HUES64 (cell line): ENCODE measurements around the gene INHA.

ENCODE experiments used
- H3K27ac ChIP-seq: 2 replicates; pipeline ENCODE4 v1.7.0; 2013; ENCODE audit warnings: low read depth, low read length, inconsistent platforms
- H3K27me3 ChIP-seq: 2 replicates; pipeline ENCODE4 v1.6.1; 2013; ENCODE audit warnings: mild to moderate bottlenecking, low read length; ENCODE audit not compliant: insufficient read depth
- H3K36me3 ChIP-seq: 2 replicates; pipeline ENCODE4 v1.6.1; 2013; ENCODE audit warnings: mild to moderate bottlenecking, low read length; ENCODE audit not compliant: insufficient read depth
- H3K4me1 ChIP-seq: 2 replicates; pipeline ENCODE4 v1.6.1; 2013; ENCODE audit warnings: mild to moderate bottlenecking, low read length, moderate library complexity; ENCODE audit not compliant: insufficient read depth
- H3K4me3 ChIP-seq: 2 replicates; pipeline ENCODE4 v1.5.1; 2013; ENCODE audit warnings: mild to moderate bottlenecking, low read length, moderate library complexity
- H3K9ac ChIP-seq: 2 replicates; pipeline ENCODE4 v1.6.1; 2013; ENCODE audit warnings: mild to moderate bottlenecking, low read depth, low read length
- H3K9me3 ChIP-seq: 2 replicates; pipeline ENCODE4 v1.6.1; 2013; ENCODE audit warnings: low read depth, low read length; ENCODE audit not compliant: insufficient read depth
- WGBS: fragments of 150-250, 120-280 bp; methylation state at CpG from one replicate; pipeline ENCODE4 v1.1.7; 2013; ENCODE audit warnings: missing lambda C conversion rate; 5-methylcytosine and 5-hydroxymethylcytosine counted together

Gene INHA

GRCh38 chr2:219552382-219553167 is 19.5 kb upstream of the INHA start:
- peaks cover 4% of the 10 kb centered on the region; the same call in 1 of the 2 replicates for H3K36me3 ChIP-seq
- H3K9me3 ChIP-seq = no peaks in the 10 kb centered on the region
- peaks cover 3% of the 10 kb centered on the region; the same call in 1 of the 2 replicates for H3K4me1 ChIP-seq
- WGBS = 1% methylated on average over 99 of the region's 99 CpGs
- peaks cover 33% of the 10 kb centered on the region for H3K27me3 ChIP-seq
- H3K4me3 ChIP-seq = peak overlapping the region; percentile 79
- H3K9ac ChIP-seq = peak overlapping the region; percentile 35; the same call in 1 of the 2 replicates
- H3K27ac ChIP-seq = peak overlapping the region; percentile 61; the same call in 1 of the 2 replicates

- Histone ChIP-seq H3K4me1 (peaks cover 3% of the 10 kb centered on the region; the same call in 1 of the 2 replicates), H3K36me3 (peaks cover 4% of the 10 kb centered on the region; the same call in 1 of the 2 replicates), H3K27ac (no peak overlapping the region), H3K9ac (no peak overlapping the region), H3K27me3 (peaks cover 33% of the 10 kb centered on the region), H3K9me3 (no peaks in the 10 kb centered on the region), H3K4me3 (peak overlapping the region; percentile 79)
- WGBS = 47% methylated on average over 7 of the region's 7 CpGs
These were observed 19.0 kb upstream of the INHA start for GRCh38 chr2:219553168-219553417.

- Histone ChIP-seq H3K4me1 (peaks cover 3% of the 10 kb centered on the region; the same call in 1 of the 2 replicates), H3K9ac (no peak overlapping the region), H3K27me3 (peaks cover 33% of the 10 kb centered on the region), H3K9me3 (no peaks in the 10 kb centered on the region), H3K4me3 (peak overlapping the region; percentile 79; the same call in 1 of the 2 replicates), H3K27ac (no peak overlapping the region), H3K36me3 (peaks cover 4% of the 10 kb centered on the region; the same call in 1 of the 2 replicates)
- 85% methylated on average over 12 of the region's 12 CpGs for WGBS
These were observed 18.6 kb upstream of the INHA start for GRCh38 chr2:219553463-219553963.

- Histone ChIP-seq H3K36me3 (peaks cover 4% of the 10 kb centered on the region; the same call in 1 of the 2 replicates), H3K9ac (no peak overlapping the region), H3K27me3 (peaks cover 33% of the 10 kb centered on the region), H3K4me1 (peaks cover 3% of the 10 kb centered on the region; the same call in 1 of the 2 replicates), H3K27ac (no peak overlapping the region), H3K9me3 (no peaks in the 10 kb centered on the region), H3K4me3 (no peak overlapping the region)
- 94% methylated on average over 15 of the region's 15 CpGs for whole genome bisulfite sequencing
These were observed 17.8 kb upstream of the INHA start for GRCh38 chr2:219554350-219554749.

- peaks cover 14% of the 10 kb centered on the region for H3K4me1 ChIP-seq
- WGBS = 97% methylated on average over 20 of the region's 20 CpGs
- no peak overlapping the region for H3K4me3 ChIP-seq
- H3K9ac ChIP-seq = no peak overlapping the region
- H3K9me3 ChIP-seq = no peaks in the 10 kb centered on the region
- peaks cover 28% of the 10 kb centered on the region for H3K27me3 ChIP-seq
- H3K36me3 ChIP-seq = peaks cover 4% of the 10 kb centered on the region; the same call in 1 of the 2 replicates
- H3K27ac ChIP-seq = no peak overlapping the region
These were observed 16.2 kb upstream of the INHA start for GRCh38 chr2:219555956-219556355.

GRCh38 chr2:219556413-219556812 is 15.7 kb upstream of the INHA start:
- Histone ChIP-seq H3K4me3 (no peak overlapping the region), H3K4me1 (peaks cover 17% of the 10 kb centered on the region), H3K27me3 (peaks cover 24% of the 10 kb centered on the region), H3K36me3 (peaks cover 4% of the 10 kb centered on the region; the same call in 1 of the 2 replicates), H3K9ac (no peak overlapping the region), H3K9me3 (no peaks in the 10 kb centered on the region), H3K27ac (no peak overlapping the region)
- WGBS = 94% methylated on average over 19 of the region's 19 CpGs

GRCh38 chr2:219557320-219557719 is 14.8 kb upstream of the INHA start:
- Histone ChIP-seq H3K9ac (no peak overlapping the region), H3K4me1 (peaks cover 25% of the 10 kb centered on the region), H3K27ac (no peak overlapping the region), H3K9me3 (no peaks in the 10 kb centered on the region), H3K4me3 (no peak overlapping the region), H3K27me3 (peaks cover 17% of the 10 kb centered on the region), H3K36me3 (peaks cover 4% of the 10 kb centered on the region; the same call in 1 of the 2 replicates)
- 94% methylated on average over 21 of the region's 21 CpGs for WGBS

- no peak overlapping the region for H3K27ac ChIP-seq
- 93% methylated on average over 25 of the region's 25 CpGs for WGBS
- peaks cover 11% of the 10 kb centered on the region; the same call in 1 of the 2 replicates for H3K36me3 ChIP-seq
- no peak overlapping the region for H3K9ac ChIP-seq
- no peaks in the 10 kb centered on the region for H3K9me3 ChIP-seq
- peaks cover 12% of the 10 kb centered on the region for H3K27me3 ChIP-seq
- H3K4me1 ChIP-seq = peaks cover 31% of the 10 kb centered on the region
- H3K4me3 ChIP-seq = no peak overlapping the region
These were observed 14.0 kb upstream of the INHA start for GRCh38 chr2:219557791-219558785.

- H3K27ac ChIP-seq = no peak overlapping the region
- no peaks in the 10 kb centered on the region for H3K9me3 ChIP-seq
- peaks cover 24% of the 10 kb centered on the region for H3K36me3 ChIP-seq
- H3K4me1 ChIP-seq = peaks cover 31% of the 10 kb centered on the region
- H3K4me3 ChIP-seq = no peak overlapping the region
- no peak overlapping the region for H3K9ac ChIP-seq
- WGBS = 94% methylated on average over 19 of the region's 20 CpGs
- 0 out of 2 replicates have a peak, but pooled peaks cover 3% of the 10 kb centered on the region for H3K27me3 ChIP-seq
These were observed 12.8 kb upstream of the INHA start for GRCh38 chr2:219559156-219559915.

GRCh38 chr2:219560037-219560892 is 11.8 kb upstream of the INHA start:
- H3K27me3 ChIP-seq = no peaks in the 10 kb centered on the region
- peaks cover 41% of the 10 kb centered on the region for H3K4me1 ChIP-seq
- no peaks in the 10 kb centered on the region for H3K9me3 ChIP-seq
- H3K36me3 ChIP-seq = peaks cover 30% of the 10 kb centered on the region
- H3K27ac ChIP-seq = peak overlapping the region; percentile 15; the same call in 1 of the 2 replicates
- no peak overlapping the region for H3K9ac ChIP-seq
- 48% methylated on average over 5 of the region's 8 CpGs for WGBS
- no peak overlapping the region for H3K4me3 ChIP-seq
